ENCODE data around the gene KRTAP10-12. TPM values are rescaled to one million over a fixed set of nuclear protein-coding genes. Genes with fewer than 3 reads are reported as not detected.

Gene KRTAP10-12
- total RNA-seq, 4 donors from 2014 or later: not detected

DNA sequence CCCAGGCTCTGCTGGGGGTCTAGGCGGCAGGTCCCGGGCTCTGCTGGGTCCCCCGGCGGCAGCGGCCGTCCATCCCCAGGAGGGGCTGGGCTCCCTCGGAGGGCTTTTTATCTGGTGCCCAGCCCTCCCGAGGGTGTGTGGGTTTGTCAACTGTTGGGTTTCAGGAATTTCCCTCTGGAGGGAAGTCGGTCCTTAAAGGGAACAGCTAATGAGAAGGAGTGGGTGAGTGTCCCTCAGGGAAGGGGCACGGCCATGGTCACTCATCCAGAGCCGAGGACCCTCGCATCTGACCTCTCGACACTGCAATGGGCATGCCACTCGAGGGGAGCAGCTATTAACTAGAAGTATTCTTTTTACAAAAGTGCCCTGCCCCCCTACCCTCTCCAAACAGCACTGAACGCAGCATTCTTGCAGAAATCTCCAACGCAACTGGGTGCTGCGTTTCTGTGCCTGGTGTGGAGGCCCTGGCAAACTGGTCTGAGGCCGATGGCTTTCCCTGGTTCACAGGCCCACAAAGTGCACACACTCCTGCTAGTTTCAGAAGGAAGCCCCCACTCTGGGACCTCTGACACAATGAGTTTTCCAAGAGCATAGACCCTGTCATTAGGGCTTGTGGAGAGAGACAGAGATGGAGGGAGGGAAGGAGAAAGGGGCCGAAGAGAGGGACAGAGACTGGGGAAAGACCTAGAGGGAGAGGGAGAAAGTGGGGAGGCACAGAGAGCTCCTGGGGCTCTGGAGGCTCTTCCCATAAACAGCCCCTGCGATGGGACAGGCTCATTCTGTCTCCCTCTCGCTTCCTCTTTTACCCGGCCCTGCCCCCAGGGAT lies 15.4 kb downstream of the KRTAP10-12 start:
- TF ChIP-seq, protein P1, sequence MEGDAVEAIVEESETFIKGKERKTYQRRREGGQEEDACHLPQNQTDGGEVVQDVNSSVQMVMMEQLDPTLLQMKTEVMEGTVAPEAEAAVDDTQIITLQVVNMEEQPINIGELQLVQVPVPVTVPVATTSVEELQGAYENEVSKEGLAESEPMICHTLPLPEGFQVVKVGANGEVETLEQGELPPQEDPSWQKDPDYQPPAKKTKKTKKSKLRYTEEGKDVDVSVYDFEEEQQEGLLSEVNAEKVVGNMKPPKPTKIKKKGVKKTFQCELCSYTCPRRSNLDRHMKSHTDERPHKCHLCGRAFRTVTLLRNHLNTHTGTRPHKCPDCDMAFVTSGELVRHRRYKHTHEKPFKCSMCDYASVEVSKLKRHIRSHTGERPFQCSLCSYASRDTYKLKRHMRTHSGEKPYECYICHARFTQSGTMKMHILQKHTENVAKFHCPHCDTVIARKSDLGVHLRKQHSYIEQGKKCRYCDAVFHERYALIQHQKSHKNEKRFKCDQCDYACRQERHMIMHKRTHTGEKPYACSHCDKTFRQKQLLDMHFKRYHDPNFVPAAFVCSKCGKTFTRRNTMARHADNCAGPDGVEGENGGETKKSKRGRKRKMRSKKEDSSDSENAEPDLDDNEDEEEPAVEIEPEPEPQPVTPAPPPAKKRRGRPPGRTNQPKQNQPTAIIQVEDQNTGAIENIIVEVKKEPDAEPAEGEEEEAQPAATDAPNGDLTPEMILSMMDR (IDR thresholded peaks at IDR 0.05): no peak
- TF ChIP-seq POLR2A (IDR thresholded peaks at IDR 0.05): no peak
- intact Hi-C loops (cut with DNase I): no loop called here
- DNase-seq: no peak
- no peaks in the 10 kb centered on the region for H3K9me3 ChIP-seq
- peaks cover 0 to 39% (median 13%) of the 10 kb centered on the region in 3 donors for H3K4me1 ChIP-seq
- H3K27ac ChIP-seq: no peak overlapping the region
- no peaks in the 10 kb centered on the region for H3K36me3 ChIP-seq
- WGBS, 2 donors: 59 to 66% methylated on average over 4 to 11 of the region's 22 CpGs
- peaks cover 9 to 88% (median 30%) of the 10 kb centered on the region in 4 donors for H3K27me3 ChIP-seq
- no peak overlapping the region for H3K4me3 ChIP-seq

- 57 to 73% methylated on average over 5 to 7 of the region's 9 CpGs for WGBS, 2 donors
- Histone ChIP-seq H3K27me3 (peaks cover 9 to 86% (median 28%) of the 10 kb centered on the region in 4 donors), H3K36me3 (no peaks in the 10 kb centered on the region), H3K27ac (no peak overlapping the region), H3K9me3 (no peaks in the 10 kb centered on the region), H3K4me1 (peaks cover 0 to 39% (median 13%) of the 10 kb centered on the region in 3 donors), H3K4me3 (no peak overlapping the region)
- no peak for DNase-seq
- intact Hi-C loops (cut with DNase I): no loop called here
- TF ChIP-seq, protein P1 (IDR thresholded peaks at IDR 0.05): no peak
- TF ChIP-seq POLR2A (IDR thresholded peaks at IDR 0.05): no peak
Measured at GRCh38 chr21:44713130-44713529, 16.2 kb downstream of the KRTAP10-12 start.

DNA sequence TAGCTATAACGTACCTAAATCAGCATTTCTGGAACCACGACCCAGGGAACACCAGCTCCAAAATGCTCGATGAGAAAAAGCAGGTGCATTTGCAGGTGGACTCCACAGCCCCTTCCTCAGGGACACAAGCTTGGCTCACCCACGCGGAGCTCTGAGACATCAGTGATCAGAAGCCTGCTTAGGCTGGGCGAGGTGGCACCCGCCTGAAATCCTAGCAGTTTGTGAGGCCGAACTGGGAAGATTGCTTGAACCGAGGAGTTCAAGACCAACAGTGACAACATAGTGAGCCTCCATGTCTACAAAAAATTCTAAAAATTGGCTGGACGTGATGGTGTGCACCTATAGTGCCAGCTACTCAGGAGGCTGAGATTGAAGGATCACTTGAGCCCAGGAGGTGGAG lies 16.9 kb downstream of the KRTAP10-12 start:
- H3K9me3 ChIP-seq: no peaks in the 10 kb centered on the region
- H3K36me3 ChIP-seq: no peaks in the 10 kb centered on the region
- 90 to 93% methylated on average over 7 to 10 of the region's 10 CpGs for WGBS, 2 donors
- peaks cover 9 to 86% (median 25%) of the 10 kb centered on the region in 4 donors for H3K27me3 ChIP-seq
- no peak overlapping the region for H3K27ac ChIP-seq
- no peak overlapping the region for H3K4me3 ChIP-seq
- no peak for DNase-seq
- no peak for TF ChIP-seq POLR2A (IDR thresholded peaks at IDR 0.05)
- TF ChIP-seq, protein P1 (IDR thresholded peaks at IDR 0.05): no peak
- peaks cover 0 to 33% (median 13%) of the 10 kb centered on the region in 3 donors for H3K4me1 ChIP-seq
- intact Hi-C loops (cut with DNase I): no loop called here

GRCh38 chr21:44714905-44715304 lies 17.9 kb downstream of the KRTAP10-12 start:
- intact Hi-C loops (cut with DNase I): no loop called here
- WGBS, 2 donors: 31 to 41% methylated on average over 8 of the region's 8 CpGs
- no peak for TF ChIP-seq POLR2A (IDR thresholded peaks at IDR 0.05)
- TF ChIP-seq, protein P1 (IDR thresholded peaks at IDR 0.05): no peak
- no peak overlapping the region for H3K27ac ChIP-seq
- H3K4me1 ChIP-seq: peaks cover 0 to 22% (median 3%) of the 10 kb centered on the region in 3 donors
- H3K36me3 ChIP-seq: no peaks in the 10 kb centered on the region
- peaks cover 3 to 86% (median 20%) of the 10 kb centered on the region in 4 donors for H3K27me3 ChIP-seq
- no peak for DNase-seq
- H3K9me3 ChIP-seq: no peaks in the 10 kb centered on the region
- H3K4me3 ChIP-seq: no peak overlapping the region

GRCh38 chr21:44716984-44717383 lies 20.0 kb downstream of the KRTAP10-12 start:
- Histone ChIP-seq H3K27me3 (peaks cover 0 to 85% (median 9%) of the 10 kb centered on the region in 4 donors), H3K9me3 (no peaks in the 10 kb centered on the region), H3K4me1 (peaks cover 0 to 1% (median 0%) of the 10 kb centered on the region in 3 donors), H3K4me3 (no peak overlapping the region), H3K36me3 (no peaks in the 10 kb centered on the region), H3K27ac (no peak overlapping the region)
- intact Hi-C loops (cut with DNase I): no loop called here
- TF ChIP-seq, protein P1 (IDR thresholded peaks at IDR 0.05): no peak
- TF ChIP-seq POLR2A (IDR thresholded peaks at IDR 0.05): no peak
- DNase-seq: no peak

Data from esophagus squamous epithelium (tissue), 5 donors.